Activated CD4-positive, alpha-beta memory T cell treated with anti-CD3 and anti-CD28 coated beads, Interleukin-2, amount 10 ng/mL, durations not matched to agents 7 days and 5 days (primary cell): ENCODE measurements around the gene PMF1. TPM values are rescaled to one million over a fixed set of nuclear protein-coding genes. Genes with fewer than 3 reads are reported as not detected.

Experiments used
- CTCF ChIA-PET: fragments of 350-600 bp; sonication (Branson Sonifier 250); formaldehyde crosslinking; loops from one replicate; lab custom pipeline; 2021; ENCODE audit warnings: antibody characterized with exemption, inconsistent platforms; lab: Charles Lee
- POLR2A ChIA-PET: fragments of 350-600 bp; sonication (Branson Sonifier 250); formaldehyde crosslinking; loops from one replicate; lab custom pipeline; 2021; ENCODE audit warnings: antibody characterized with exemption; lab: Charles Lee
- DNase-seq: peaks from one replicate; pipeline ENCODE4 v3.0.0-alpha.2; 2020
- H3K27ac Mint-ChIP-seq: one replicate; pipeline ENCODE4 v1.8.0; 2021; ENCODE audit warnings: mild to moderate bottlenecking, mixed read lengths
- H3K27me3 Mint-ChIP-seq: one replicate; pipeline ENCODE4 v1.8.0; 2021; ENCODE audit warnings: mixed read lengths
- H3K36me3 Mint-ChIP-seq: one replicate; pipeline ENCODE4 v1.8.0; 2021; ENCODE audit warnings: low read depth, mixed read lengths
- H3K4me1 Mint-ChIP-seq: one replicate; pipeline ENCODE4 v1.8.0; 2021; ENCODE audit warnings: mixed read lengths
- H3K4me3 Mint-ChIP-seq: one replicate; pipeline ENCODE4 v1.8.0; 2021; ENCODE audit warnings: mild to moderate bottlenecking, mixed read lengths
- H3K9me3 Mint-ChIP-seq: one replicate; pipeline ENCODE4 v1.8.0; 2021; ENCODE audit warnings: mixed read lengths
- total RNA-seq, 2 experiments: library from RNA; stranded (reverse); gene quantifications; one replicate each; pipeline ENCODE4 v1.2.3, GENCODE V29; 2021

The PMF1 gene
- total RNA-seq, 2 experiments from 2014 or later = 65.5 to 67.7 TPM

- CTCF ChIA-PET = interaction anchor here (0.6 to 1.3 kb wide), 3 partner anchors 112 to 865 kb away, joined by 3 read pairs; no protein-coding TSS in a partner anchor
- POLR2A ChIA-PET = interaction anchor here (1.2 to 2.5 kb wide), 2 partner anchors 11 to 25 kb away, joined by 3 to 7 read pairs; partner anchors contain the start of gene SMG5
- H3K36me3 Mint-ChIP-seq = peaks cover 67% of the 10 kb centered on the region
- DNase-seq = no peak
- peaks cover 17% of the 10 kb centered on the region for H3K4me1 Mint-ChIP-seq
- no peaks in the 10 kb centered on the region for H3K9me3 Mint-ChIP-seq
- peak overlapping the region; percentile 45 for H3K27ac Mint-ChIP-seq
- H3K4me3 Mint-ChIP-seq = no peak overlapping the region
- no peaks in the 10 kb centered on the region for H3K27me3 Mint-ChIP-seq
Measured at GRCh38 chr1:156257711-156258110, 44.9 kb downstream of the PMF1 start.

- no peak overlapping the region for H3K27ac Mint-ChIP-seq
- CTCF ChIA-PET = no interaction called here
Measured at GRCh38 chr1:156258859-156259258, 46.1 kb downstream of the PMF1 start.

DNA sequence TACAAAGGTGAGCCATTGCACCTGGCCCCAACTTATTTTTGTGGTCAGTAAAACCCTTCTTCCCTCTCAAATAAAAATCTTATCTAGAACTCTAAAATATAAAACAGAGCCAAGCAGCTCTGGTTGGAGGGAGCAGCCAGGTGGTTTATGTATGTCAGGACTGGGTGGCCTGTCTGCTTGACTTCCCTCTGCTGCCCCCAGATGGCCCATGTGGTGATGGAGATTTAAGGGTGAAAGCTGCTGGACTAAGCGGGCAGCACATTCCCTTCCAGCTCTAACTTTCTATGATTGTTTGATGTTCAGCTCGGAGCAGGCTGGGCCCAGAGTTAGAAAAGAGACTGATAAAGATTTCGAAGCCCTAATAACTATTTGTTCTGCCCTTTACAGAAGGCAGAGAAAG is 47.0 kb downstream of the PMF1 start:
- Mint-ChIP-seq H3K9me3 (no peaks in the 10 kb centered on the region), H3K36me3 (peaks cover 71% of the 10 kb centered on the region), H3K4me3 (no peak overlapping the region), H3K27ac (no peak overlapping the region), H3K4me1 (peaks cover 15% of the 10 kb centered on the region), H3K27me3 (no peaks in the 10 kb centered on the region)
- POLR2A ChIA-PET = interaction anchor here (1.4 to 1.8 kb wide), 3 partner anchors 9 to 23 kb away, joined by 5 to 9 read pairs (median 5); partner anchors contain the start of gene SMG5
- DNase-seq = no peak
- CTCF ChIA-PET = no interaction called here

More at GRCh38 chr1:156258859-156259258, 46.1 kb downstream of the PMF1 start:
- no peak for DNase-seq
- Mint-ChIP-seq H3K9me3 (no peaks in the 10 kb centered on the region), H3K4me1 (peaks cover 17% of the 10 kb centered on the region), H3K36me3 (peaks cover 68% of the 10 kb centered on the region), H3K27me3 (no peaks in the 10 kb centered on the region), H3K4me3 (no peak overlapping the region)
- POLR2A ChIA-PET = interaction anchor here (1.4 to 2.5 kb wide), 3 partner anchors 8 to 23 kb away, joined by 5 to 7 read pairs (median 5); partner anchors contain the start of gene SMG5

DNA sequence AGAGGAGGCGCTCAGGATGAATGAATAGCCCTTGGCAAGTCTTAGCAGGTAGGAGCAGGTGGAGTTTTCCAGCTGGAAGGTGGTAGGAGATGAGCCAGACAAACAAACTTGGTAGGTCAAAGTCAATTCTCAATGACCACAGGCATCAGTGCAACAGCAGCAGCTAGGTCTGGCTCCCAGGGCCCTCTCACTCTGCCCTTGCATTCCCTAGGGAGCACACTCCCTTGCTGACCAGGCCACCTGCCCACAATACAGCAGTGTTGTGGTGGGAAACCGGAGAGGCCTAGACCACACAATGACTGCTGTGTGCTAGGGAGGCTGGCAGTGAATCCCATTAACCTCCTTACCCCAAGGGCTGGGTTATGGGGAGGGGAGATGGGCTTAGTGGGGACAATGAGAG is 48.1 kb downstream of the PMF1 start:
- Mint-ChIP-seq H3K9me3 (no peaks in the 10 kb centered on the region), H3K4me1 (peaks cover 15% of the 10 kb centered on the region), H3K36me3 (peaks cover 78% of the 10 kb centered on the region), H3K4me3 (no peak overlapping the region), H3K27ac (peak overlapping the region; percentile 40), H3K27me3 (no peaks in the 10 kb centered on the region)
- ChIA-PET POLR2A (interaction anchor here (0.7 to 3.5 kb wide), 3 partner anchors 9 to 22 kb away, joined by 3 to 17 read pairs (median 5); partner anchors contain the start of gene SMG5), CTCF (no interaction called here)
- no peak for DNase-seq

DNA sequence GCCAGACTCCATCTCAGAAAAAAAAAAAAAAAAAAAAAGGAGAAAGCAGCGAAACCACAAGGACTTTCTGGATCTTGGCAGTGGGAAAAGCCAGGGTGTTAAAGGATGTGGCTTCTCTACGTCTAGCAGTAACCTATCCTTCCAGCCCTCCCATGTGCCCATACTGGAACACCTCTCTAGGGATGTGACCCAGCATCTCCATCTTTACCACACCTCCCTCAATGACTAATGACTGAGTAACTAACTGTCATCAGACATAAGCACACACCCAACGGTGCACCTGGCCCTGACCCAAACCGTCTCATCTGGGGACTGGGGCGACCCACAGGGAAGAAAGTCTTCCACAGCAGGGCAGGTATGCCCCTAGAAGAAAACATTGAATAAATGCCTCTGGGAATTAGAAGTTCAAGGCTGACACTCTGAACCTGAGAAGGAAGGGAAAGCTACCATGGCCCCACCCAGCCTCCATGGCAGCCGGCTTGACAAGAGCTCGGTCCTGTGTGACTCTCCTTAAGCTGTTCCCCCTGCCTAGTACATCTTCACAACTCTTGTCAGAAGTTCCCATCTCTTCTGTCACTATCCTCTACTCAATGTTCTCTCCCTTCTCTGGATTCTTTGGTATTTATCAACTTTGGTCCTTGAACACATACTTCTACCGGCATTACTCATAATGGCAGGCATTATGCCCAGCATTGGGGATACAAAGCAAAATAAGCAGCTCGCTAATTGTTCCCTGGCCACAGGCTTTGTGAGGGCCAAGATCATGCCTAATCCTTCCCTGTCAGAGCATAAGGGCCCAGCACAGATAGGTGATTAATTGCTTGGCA is 49.9 kb downstream of the PMF1 start:
- no peak for DNase-seq
- POLR2A ChIA-PET = interaction anchor here (1.0 to 3.5 kb wide), 3 partner anchors 9 to 20 kb away, joined by 3 to 17 read pairs (median 3); partner anchors contain the start of gene SMG5
- Mint-ChIP-seq H3K27me3 (no peaks in the 10 kb centered on the region), H3K36me3 (peaks cover 82% of the 10 kb centered on the region), H3K27ac (peak overlapping the region; percentile 5), H3K4me3 (no peak overlapping the region), H3K9me3 (no peaks in the 10 kb centered on the region), H3K4me1 (peaks cover 12% of the 10 kb centered on the region)
- CTCF ChIA-PET = interaction anchor here (1.2 kb wide), 1 partner anchor 132 kb away, joined by 5 read pairs; no protein-coding TSS in a partner anchor

DNA sequence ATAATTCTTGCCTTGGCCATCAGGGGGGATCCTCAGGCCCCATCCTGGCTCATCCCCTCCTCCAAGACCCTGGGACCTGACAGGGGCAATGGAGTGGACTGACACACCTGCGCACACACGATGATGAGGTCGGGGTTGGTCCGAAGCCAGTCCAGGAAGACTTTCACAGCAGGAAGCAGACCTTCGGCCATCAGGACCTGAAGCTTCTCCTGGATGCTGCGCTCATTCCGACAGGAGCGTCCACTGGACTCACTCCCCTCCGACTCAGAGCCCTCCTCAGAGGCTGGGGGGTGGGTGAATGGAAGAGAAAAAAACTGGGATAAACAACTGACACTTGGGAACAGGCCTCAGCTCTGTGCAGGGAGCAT is 50.5 kb downstream of the PMF1 start:
- CTCF ChIA-PET = interaction anchor here (1.2 kb wide), 1 partner anchor 133 kb away, joined by 5 read pairs; no protein-coding TSS in a partner anchor
- DNase-seq = no peak
- peaks cover 8% of the 10 kb centered on the region for H3K4me1 Mint-ChIP-seq
- POLR2A ChIA-PET = interaction anchor here (3.5 kb wide), 1 partner anchor 19 kb away, joined by 17 read pairs; the partner anchor contains the start of gene SMG5
- H3K27ac Mint-ChIP-seq = no peak overlapping the region
- H3K4me3 Mint-ChIP-seq = no peak overlapping the region
- H3K27me3 Mint-ChIP-seq = no peaks in the 10 kb centered on the region
- H3K9me3 Mint-ChIP-seq = no peaks in the 10 kb centered on the region
- peaks cover 82% of the 10 kb centered on the region for H3K36me3 Mint-ChIP-seq

GRCh38 chr1:156266051-156266450 is 53.2 kb downstream of the PMF1 start:
- peaks cover 69% of the 10 kb centered on the region for H3K36me3 Mint-ChIP-seq
- ChIA-PET POLR2A (no interaction called here), CTCF (no interaction called here)
- H3K9me3 Mint-ChIP-seq = no peaks in the 10 kb centered on the region
- no peak for DNase-seq
- H3K4me1 Mint-ChIP-seq = peaks cover 7% of the 10 kb centered on the region
- H3K27ac Mint-ChIP-seq = no peak overlapping the region
- H3K27me3 Mint-ChIP-seq = no peaks in the 10 kb centered on the region
- no peak overlapping the region for H3K4me3 Mint-ChIP-seq

GRCh38 chr1:156268336-156268735 is 55.5 kb downstream of the PMF1 start:
- H3K36me3 Mint-ChIP-seq = peaks cover 71% of the 10 kb centered on the region
- H3K9me3 Mint-ChIP-seq = no peaks in the 10 kb centered on the region
- POLR2A ChIA-PET = no interaction called here
- H3K4me1 Mint-ChIP-seq = no peaks in the 10 kb centered on the region
- CTCF ChIA-PET = no interaction called here
- H3K4me3 Mint-ChIP-seq = no peak overlapping the region
- no peak for DNase-seq
- H3K27ac Mint-ChIP-seq = no peak overlapping the region
- H3K27me3 Mint-ChIP-seq = no peaks in the 10 kb centered on the region

DNA sequence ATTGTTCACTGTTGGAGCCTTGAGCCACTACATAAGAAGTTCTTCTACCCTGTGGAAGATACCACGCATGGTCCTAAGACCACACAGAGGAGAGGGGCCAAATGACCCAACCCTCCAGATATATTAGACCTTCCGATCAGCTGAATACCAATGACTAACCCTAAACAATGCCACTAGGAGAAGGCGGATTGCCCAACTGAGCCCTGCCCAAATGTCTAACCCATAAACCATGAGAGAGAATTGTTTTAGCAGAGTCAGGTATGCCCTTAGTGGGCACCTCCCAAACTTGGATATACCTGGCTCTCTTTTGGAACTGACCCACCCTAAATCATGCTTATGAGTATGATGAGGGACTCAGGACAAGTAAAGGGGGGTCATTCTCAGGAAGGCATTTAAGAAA is 57.5 kb downstream of the PMF1 start:
- H3K9me3 Mint-ChIP-seq = no peaks in the 10 kb centered on the region
- ChIA-PET POLR2A (interaction anchor here (1.1 kb wide), 1 partner anchor 67 kb away, joined by 3 read pairs; the partner anchor contains the start of genes CCT3 and TSACC), CTCF (interaction anchor here (1.4 kb wide), 1 partner anchor 49 kb away, joined by 4 read pairs; no protein-coding TSS in a partner anchor)
- H3K27ac Mint-ChIP-seq = no peak overlapping the region
- DNase-seq = no peak
- no peaks in the 10 kb centered on the region for H3K27me3 Mint-ChIP-seq
- no peak overlapping the region for H3K4me3 Mint-ChIP-seq
- H3K36me3 Mint-ChIP-seq = peaks cover 73% of the 10 kb centered on the region
- no peaks in the 10 kb centered on the region for H3K4me1 Mint-ChIP-seq

DNA sequence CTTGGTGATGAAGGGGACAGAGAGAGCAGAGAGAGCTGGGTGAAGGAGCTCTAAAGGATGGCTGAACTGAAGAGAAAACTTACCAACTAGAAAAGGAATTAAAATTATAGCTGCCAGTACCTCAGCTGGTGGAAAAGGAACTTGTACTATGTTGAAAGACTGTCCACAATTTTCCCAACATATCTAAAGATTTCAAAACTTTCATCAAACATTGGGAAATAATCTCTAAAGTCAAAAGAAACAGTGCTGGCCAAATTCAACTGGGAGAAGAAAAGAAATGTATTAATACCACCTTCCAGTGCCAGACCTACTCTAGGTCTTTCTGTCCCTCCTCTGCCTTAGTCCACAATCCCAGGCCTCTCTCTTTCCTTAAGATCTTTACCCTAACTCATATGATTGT is 63.7 kb downstream of the PMF1 start:
- H3K27ac Mint-ChIP-seq = no peak overlapping the region
- DNase-seq = no peak
- H3K27me3 Mint-ChIP-seq = no peaks in the 10 kb centered on the region
- ChIA-PET POLR2A (interaction anchor here (0.6 kb wide), 1 partner anchor 31 kb away, joined by 3 read pairs; no protein-coding TSS in a partner anchor), CTCF (interaction anchor here (0.5 to 1.3 kb wide), 5 partner anchors 27 to 63 kb away, joined by 3 to 5 read pairs (median 3); partner anchors contain the start of gene PMF1)
- H3K36me3 Mint-ChIP-seq = peaks cover 66% of the 10 kb centered on the region
- no peak overlapping the region for H3K4me3 Mint-ChIP-seq
- peaks cover 18% of the 10 kb centered on the region for H3K4me1 Mint-ChIP-seq
- H3K9me3 Mint-ChIP-seq = no peaks in the 10 kb centered on the region

- CTCF ChIA-PET = interaction anchor here (0.5 to 1.3 kb wide), 5 partner anchors 27 to 64 kb away, joined by 3 to 5 read pairs (median 3); partner anchors contain the start of gene PMF1
- peaks cover 62% of the 10 kb centered on the region for H3K36me3 Mint-ChIP-seq
- H3K9me3 Mint-ChIP-seq = no peaks in the 10 kb centered on the region
- no peak overlapping the region for H3K27ac Mint-ChIP-seq
- no peak for DNase-seq
- H3K4me3 Mint-ChIP-seq = no peak overlapping the region
- H3K27me3 Mint-ChIP-seq = no peaks in the 10 kb centered on the region
- peaks cover 20% of the 10 kb centered on the region for H3K4me1 Mint-ChIP-seq
- POLR2A ChIA-PET = interaction anchor here (0.6 to 1.0 kb wide), 2 partner anchors 57 to 58 kb away, joined by 3 read pairs; no protein-coding TSS in a partner anchor
Measured at GRCh38 chr1:156276966-156277381, 64.2 kb downstream of the PMF1 start.

GRCh38 chr1:156279837-156280236 is 67.0 kb downstream of the PMF1 start:
- H3K4me3 Mint-ChIP-seq = no peak overlapping the region
- no peaks in the 10 kb centered on the region for H3K9me3 Mint-ChIP-seq
- POLR2A ChIA-PET = interaction anchor here (0.8 to 6.0 kb wide), 8 partner anchors 15 to 276 kb away, joined by 3 to 67 read pairs (median 4); partner anchors contain the start of genes GLMP, PMF1 and SLC25A44
- no peaks in the 10 kb centered on the region for H3K27me3 Mint-ChIP-seq
- H3K4me1 Mint-ChIP-seq = peaks cover 38% of the 10 kb centered on the region
- H3K27ac Mint-ChIP-seq = no peak overlapping the region
- CTCF ChIA-PET = interaction anchor here (0.6 to 1.0 kb wide), 2 partner anchors 25 to 55 kb away, joined by 3 read pairs; no protein-coding TSS in a partner anchor
- DNase-seq = no peak
- H3K36me3 Mint-ChIP-seq = peaks cover 38% of the 10 kb centered on the region
